Karpas-422 (cell line): ENCODE measurements around the gene ERF. TPM values are rescaled to one million over a fixed set of nuclear protein-coding genes. Genes with fewer than 3 reads are reported as not detected.

Source experiments
- DNase-seq: peaks from one replicate; pipeline ENCODE4 v3.0.0-alpha.2; 2015
- H2AFZ ChIP-seq: fragments of 200-600 bp; sonication (generic); 2 replicates; pipeline ENCODE4 v1.6.1; 2014; ENCODE audit warnings: antibody characterized with exemption, low read length, mixed read lengths
- H3K27ac ChIP-seq: fragments of 200-600 bp; sonication (generic); 2 replicates; pipeline ENCODE4 v1.5.1; 2014; ENCODE audit warnings: mild to moderate bottlenecking, low read length, moderate library complexity
- H3K27me3 ChIP-seq: fragments of 200-600 bp; sonication (generic); 2 replicates; pipeline ENCODE4 v1.6.1; 2014; ENCODE audit warnings: low read length, mixed read lengths
- H3K36me3 ChIP-seq: fragments of 200-600 bp; sonication (generic); 2 replicates; pipeline ENCODE4 v1.6.1; 2014; ENCODE audit warnings: low read length, mixed read lengths; ENCODE audit not compliant: insufficient read depth
- H3K4me1 ChIP-seq: fragments of 200-600 bp; sonication (generic); 2 replicates; pipeline ENCODE4 v1.6.1; 2014; ENCODE audit warnings: mild to moderate bottlenecking, low read length, mixed read lengths
- H3K4me2 ChIP-seq: fragments of 200-600 bp; sonication (generic); 2 replicates; pipeline ENCODE4 v1.6.1; 2014; ENCODE audit warnings: low read length, low read depth, mild to moderate bottlenecking; ENCODE audit not compliant: poor library complexity, severe bottlenecking
- H3K4me3 ChIP-seq: fragments of 200-600 bp; sonication (generic); 2 replicates; pipeline ENCODE4 v1.5.1; 2014; ENCODE audit warnings: mild to moderate bottlenecking, antibody characterized with exemption, low read length, mixed read lengths
- H3K79me2 ChIP-seq: fragments of 200-600 bp; sonication (generic); 2 replicates; pipeline ENCODE4 v1.6.1; 2014; ENCODE audit warnings: mild to moderate bottlenecking, low read length, mixed read lengths
- H3K9ac ChIP-seq: fragments of 200-600 bp; sonication (generic); 2 replicates; pipeline ENCODE4 v1.6.0; 2014; ENCODE audit warnings: low read length
- H3K9me2 ChIP-seq: fragments of 200-600 bp; sonication (generic), shearing (Covaris generic); replicated peaks from 2 replicates; pipeline ENCODE4 v1.6.0; 2014; ENCODE audit warnings: mild to moderate bottlenecking, low read length, moderate library complexity; ENCODE audit not compliant: insufficient read depth
- H3K9me3 ChIP-seq: fragments of 300-700, 200-600 bp; sonication (generic); 2 replicates; pipeline ENCODE4 v1.6.1; 2014; ENCODE audit warnings: low read length, mixed read lengths
- H4K20me1 ChIP-seq: fragments of 200-600 bp; sonication (generic); 2 replicates; pipeline ENCODE4 v1.6.1; 2014; ENCODE audit warnings: mild to moderate bottlenecking, antibody characterized with exemption, low read length, low read depth; ENCODE audit not compliant: insufficient read depth
- total RNA-seq: library from RNA; depleted of rRNA; stranded (reverse); fragments of >200 nt; shearing (Covaris generic); gene quantifications from 2 replicates; pipeline ENCODE4 v1.2.3, GENCODE V29; 2014; ENCODE audit warnings: low replicate concordance

The ERF gene
- total RNA-seq, 1 experiment from 2014 or later, result 36.4 TPM

DNA sequence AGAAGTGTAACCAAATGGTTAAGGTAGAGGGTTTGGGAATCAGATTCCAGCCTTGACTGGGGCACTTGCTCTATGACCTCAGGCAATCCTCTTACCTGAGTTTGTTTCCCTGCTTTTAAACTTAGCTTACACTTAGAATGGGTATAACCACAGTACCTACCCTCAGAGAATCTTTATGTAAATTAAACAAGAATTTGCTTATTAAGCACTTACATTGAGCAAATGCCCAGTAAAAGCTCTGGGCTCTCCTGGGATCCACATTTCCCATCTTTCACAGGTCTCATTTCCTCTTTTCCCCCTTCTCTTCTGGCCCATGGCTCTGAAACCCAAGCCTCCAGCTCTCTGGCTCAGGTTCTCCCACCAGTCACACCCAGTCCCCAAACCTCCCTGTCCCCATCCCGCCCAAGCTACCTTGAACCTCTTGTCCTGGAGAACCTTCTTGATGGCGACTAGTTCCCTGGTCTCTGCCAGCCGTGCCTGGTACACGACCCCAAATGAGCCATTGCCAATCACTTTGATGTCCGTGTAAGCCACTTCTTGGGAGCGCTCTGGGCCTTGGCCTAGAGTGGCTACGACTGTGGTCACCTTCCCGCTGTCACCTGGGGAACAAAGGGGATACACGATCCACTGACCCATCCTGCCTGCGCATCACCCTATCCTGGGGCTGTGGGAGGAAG is 15.2 kb downstream of the ERF start:
- H4K20me1 ChIP-seq, result peaks cover 10% of the 10 kb centered on the region; the same call in 1 of the 2 replicates
- H3K27ac ChIP-seq, result peak overlapping the region; percentile 19; the same call in 1 of the 2 replicates

DNA sequence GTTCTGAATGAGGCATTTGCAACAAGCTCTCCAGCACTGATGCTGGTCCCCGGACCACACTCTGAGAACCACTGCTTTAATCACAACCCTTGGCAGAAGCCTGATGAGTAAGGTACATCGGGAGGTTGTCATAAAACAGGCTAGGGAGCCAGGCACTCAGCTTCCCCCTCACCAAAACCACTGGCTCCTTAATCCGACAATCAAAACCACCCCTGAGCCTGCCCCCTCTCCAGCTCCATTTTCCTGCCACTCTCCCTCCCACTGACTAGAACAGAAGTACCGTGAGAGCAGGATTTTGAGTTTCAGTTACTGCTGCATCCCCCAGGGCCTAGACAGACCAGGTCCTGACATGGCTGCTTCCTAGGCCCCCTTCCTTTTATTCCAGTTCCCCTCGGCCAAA is 19.7 kb downstream of the ERF start:
- Histone ChIP-seq H2AFZ (no peak overlapping the region), H3K79me2 (peaks cover 20% of the 10 kb centered on the region), H3K9me2 (no peaks in the 10 kb centered on the region), H3K27ac (no peak overlapping the region), H3K4me1 (peaks cover 13% of the 10 kb centered on the region), H3K9me3 (no peaks in the 10 kb centered on the region), H4K20me1 (peaks cover 15% of the 10 kb centered on the region; the same call in 1 of the 2 replicates), H3K36me3 (peaks cover 25% of the 10 kb centered on the region), H3K4me3 (no peak overlapping the region), H3K4me2 (no peak overlapping the region), H3K27me3 (no peaks in the 10 kb centered on the region), H3K9ac (no peak overlapping the region)
- no peak for DNase-seq

More for the DNA sequence above, 15.2 kb downstream of the ERF start:
- Histone ChIP-seq H3K9me3 (no peaks in the 10 kb centered on the region), H3K27me3 (no peaks in the 10 kb centered on the region), H3K36me3 (peaks cover 20% of the 10 kb centered on the region), H3K79me2 (peaks cover 36% of the 10 kb centered on the region), H3K9me2 (no peaks in the 10 kb centered on the region), H3K4me3 (peak overlapping the region; percentile 76; the same call in 1 of the 2 replicates), H3K4me2 (peak overlapping the region; percentile 86), H3K9ac (no peak overlapping the region), H3K4me1 (peaks cover 31% of the 10 kb centered on the region), H2AFZ (no peak overlapping the region)
- DNase-seq, result peak; percentile 68

DNA sequence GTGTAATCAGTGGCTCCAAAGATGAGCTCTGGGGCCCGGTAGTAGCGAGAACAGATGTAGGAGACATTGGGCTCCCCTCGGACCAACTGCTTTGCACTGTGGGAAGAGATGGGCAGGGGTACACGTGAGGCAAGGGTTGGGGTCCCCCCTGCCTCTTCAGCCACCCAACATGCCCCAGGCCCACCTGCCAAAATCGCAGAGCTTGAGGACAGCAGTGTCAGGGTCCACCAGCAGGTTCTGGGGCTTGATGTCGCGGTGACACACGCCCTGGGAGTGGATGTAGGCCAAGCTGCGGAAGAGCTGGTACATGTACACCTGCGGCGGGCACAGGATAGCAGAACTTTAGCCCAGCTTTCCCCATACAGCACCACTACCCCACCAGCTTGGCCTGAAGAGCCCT is 20.6 kb downstream of the ERF start:
- H3K4me3 ChIP-seq, result no peak overlapping the region
- H2AFZ ChIP-seq, result no peak overlapping the region
- H3K9ac ChIP-seq, result no peak overlapping the region
- H4K20me1 ChIP-seq, result peaks cover 10% of the 10 kb centered on the region; the same call in 1 of the 2 replicates
- no peak overlapping the region for H3K4me2 ChIP-seq
- peaks cover 4% of the 10 kb centered on the region for H3K4me1 ChIP-seq
- peaks cover 12% of the 10 kb centered on the region for H3K79me2 ChIP-seq
- no peaks in the 10 kb centered on the region for H3K9me2 ChIP-seq
- peaks cover 24% of the 10 kb centered on the region for H3K36me3 ChIP-seq
- no peaks in the 10 kb centered on the region for H3K27me3 ChIP-seq
- no peak for DNase-seq
- no peaks in the 10 kb centered on the region for H3K9me3 ChIP-seq
- no peak overlapping the region for H3K27ac ChIP-seq

DNA sequence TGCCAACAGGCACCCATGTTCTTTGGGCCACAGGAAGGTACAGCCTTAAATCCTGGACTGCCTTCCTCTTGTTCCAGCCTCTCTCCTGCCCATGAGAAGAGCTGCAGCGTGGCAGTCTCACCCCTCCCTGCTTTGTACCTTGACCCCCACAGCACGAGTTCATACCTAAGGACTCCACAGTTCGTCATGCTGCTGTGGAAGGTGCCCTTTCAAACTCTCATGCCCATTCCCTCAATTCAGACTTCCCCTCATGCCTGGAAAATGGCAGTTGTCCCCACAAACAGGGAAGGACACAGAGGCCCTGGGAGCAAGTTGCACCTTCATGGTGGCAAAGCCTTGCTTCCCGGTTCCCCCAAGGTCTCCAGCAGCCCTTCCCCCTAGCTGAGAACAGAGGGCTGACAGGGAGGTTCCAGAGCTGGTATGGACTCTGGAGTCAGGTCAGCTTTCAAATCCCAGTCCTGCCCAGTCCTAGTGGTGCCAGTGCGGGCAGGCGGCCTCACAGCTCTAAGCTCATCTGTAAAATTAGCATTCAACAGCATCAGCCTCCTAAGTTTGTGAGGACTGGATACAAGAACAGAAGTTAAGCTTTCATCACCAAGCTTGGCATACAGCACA is 21.1 kb downstream of the ERF start:
- H3K4me2 ChIP-seq, result no peak overlapping the region
- DNase-seq, result no peak
- H3K9me2 ChIP-seq, result no peaks in the 10 kb centered on the region
- H3K4me3 ChIP-seq, result no peak overlapping the region
- H3K79me2 ChIP-seq, result peaks cover 6% of the 10 kb centered on the region
- no peak overlapping the region for H3K27ac ChIP-seq
- H3K4me1 ChIP-seq, result no peaks in the 10 kb centered on the region
- peaks cover 20% of the 10 kb centered on the region for H3K36me3 ChIP-seq
- H3K9ac ChIP-seq, result no peak overlapping the region
- no peaks in the 10 kb centered on the region for H3K9me3 ChIP-seq
- H2AFZ ChIP-seq, result no peak overlapping the region
- H4K20me1 ChIP-seq, result peaks cover 6% of the 10 kb centered on the region; the same call in 1 of the 2 replicates
- no peaks in the 10 kb centered on the region for H3K27me3 ChIP-seq

DNA sequence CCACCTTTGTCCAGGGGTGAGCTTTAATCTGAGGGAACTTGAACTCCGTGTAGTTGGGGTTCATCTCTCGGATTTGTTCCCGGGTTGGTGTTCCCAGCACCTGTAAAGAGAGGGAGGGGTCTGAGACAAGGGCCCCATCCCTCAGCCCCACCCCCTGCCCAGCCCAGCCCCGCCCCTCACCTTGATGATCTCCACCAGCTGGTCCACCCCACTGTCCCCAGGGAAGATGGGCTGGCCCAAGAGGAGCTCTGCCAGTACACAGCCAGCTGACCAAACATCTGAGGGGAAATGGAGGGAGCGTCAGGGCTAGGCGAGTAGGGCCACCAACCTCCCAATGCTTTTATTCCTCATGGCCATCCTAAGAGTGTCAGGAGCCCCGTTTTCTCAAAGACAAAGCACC is 21.8 kb downstream of the ERF start:
- H3K4me3 ChIP-seq, result no peak overlapping the region
- no peaks in the 10 kb centered on the region for H3K27me3 ChIP-seq
- H2AFZ ChIP-seq, result no peak overlapping the region
- H4K20me1 ChIP-seq, result peaks cover 6% of the 10 kb centered on the region; the same call in 1 of the 2 replicates
- peaks cover 20% of the 10 kb centered on the region for H3K36me3 ChIP-seq
- no peak overlapping the region for H3K27ac ChIP-seq
- H3K4me2 ChIP-seq, result no peak overlapping the region
- no peaks in the 10 kb centered on the region for H3K4me1 ChIP-seq
- H3K9ac ChIP-seq, result no peak overlapping the region
- H3K9me2 ChIP-seq, result no peaks in the 10 kb centered on the region
- peaks cover 3% of the 10 kb centered on the region for H3K79me2 ChIP-seq
- DNase-seq, result no peak
- no peaks in the 10 kb centered on the region for H3K9me3 ChIP-seq

DNA sequence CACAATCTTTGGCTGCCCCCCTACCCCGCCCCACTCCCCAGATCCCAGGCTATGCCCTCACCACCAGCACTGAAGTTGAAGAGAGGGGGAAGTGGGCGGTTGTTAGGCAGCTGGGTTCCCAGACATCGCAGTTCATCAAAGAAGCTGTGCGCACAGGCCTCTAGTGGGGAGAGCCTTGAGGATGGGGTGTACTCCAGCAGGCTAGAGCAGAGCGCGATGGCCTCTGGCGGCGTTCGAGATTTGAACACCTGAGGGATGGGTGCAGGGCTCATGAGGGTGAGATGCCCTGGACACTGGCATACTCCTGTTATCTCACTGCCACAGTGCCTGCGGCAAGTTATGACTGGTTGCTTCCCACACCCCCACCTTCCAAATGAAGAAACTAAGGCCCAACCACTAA is 22.5 kb downstream of the ERF start:
- Histone ChIP-seq H4K20me1 (peaks cover 6% of the 10 kb centered on the region; the same call in 1 of the 2 replicates), H3K4me2 (no peak overlapping the region), H3K4me1 (no peaks in the 10 kb centered on the region), H3K36me3 (peaks cover 20% of the 10 kb centered on the region), H3K79me2 (peaks cover 3% of the 10 kb centered on the region), H3K9ac (no peak overlapping the region), H3K9me2 (no peaks in the 10 kb centered on the region), H3K27ac (no peak overlapping the region), H2AFZ (no peak overlapping the region), H3K9me3 (no peaks in the 10 kb centered on the region), H3K27me3 (no peaks in the 10 kb centered on the region), H3K4me3 (no peak overlapping the region)
- DNase-seq, result no peak

DNA sequence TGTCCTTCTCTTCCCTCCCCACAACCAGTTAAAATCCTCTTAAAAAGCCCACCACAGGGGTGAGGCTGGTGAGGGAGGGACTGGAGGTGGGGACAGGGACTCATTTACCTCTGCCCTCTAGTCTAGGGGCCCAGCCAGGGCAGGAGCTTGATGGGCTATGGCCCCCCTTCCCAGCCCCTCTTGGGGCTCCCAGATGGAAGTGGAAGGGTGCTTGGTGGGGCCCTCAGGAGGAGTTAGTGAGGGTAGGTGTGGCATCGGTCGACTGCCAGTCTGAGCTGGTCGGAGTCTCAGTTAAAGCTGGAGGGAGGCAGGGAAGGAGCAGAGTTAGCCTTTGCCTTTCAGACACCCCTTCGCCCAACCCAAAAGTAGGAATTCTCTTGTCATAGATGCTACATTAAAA is 24.4 kb downstream of the ERF start:
- DNase-seq, result no peak
- H3K4me3 ChIP-seq, result no peak overlapping the region
- no peak overlapping the region for H2AFZ ChIP-seq
- H3K4me1 ChIP-seq, result no peaks in the 10 kb centered on the region
- H3K4me2 ChIP-seq, result no peak overlapping the region
- H3K36me3 ChIP-seq, result peaks cover 14% of the 10 kb centered on the region
- H3K79me2 ChIP-seq, result peaks cover 3% of the 10 kb centered on the region
- H3K9ac ChIP-seq, result no peak overlapping the region
- no peaks in the 10 kb centered on the region for H3K27me3 ChIP-seq
- no peaks in the 10 kb centered on the region for H3K9me3 ChIP-seq
- no peaks in the 10 kb centered on the region for H3K9me2 ChIP-seq
- no peak overlapping the region for H3K27ac ChIP-seq
- H4K20me1 ChIP-seq, result peaks cover 6% of the 10 kb centered on the region; the same call in 1 of the 2 replicates

DNA sequence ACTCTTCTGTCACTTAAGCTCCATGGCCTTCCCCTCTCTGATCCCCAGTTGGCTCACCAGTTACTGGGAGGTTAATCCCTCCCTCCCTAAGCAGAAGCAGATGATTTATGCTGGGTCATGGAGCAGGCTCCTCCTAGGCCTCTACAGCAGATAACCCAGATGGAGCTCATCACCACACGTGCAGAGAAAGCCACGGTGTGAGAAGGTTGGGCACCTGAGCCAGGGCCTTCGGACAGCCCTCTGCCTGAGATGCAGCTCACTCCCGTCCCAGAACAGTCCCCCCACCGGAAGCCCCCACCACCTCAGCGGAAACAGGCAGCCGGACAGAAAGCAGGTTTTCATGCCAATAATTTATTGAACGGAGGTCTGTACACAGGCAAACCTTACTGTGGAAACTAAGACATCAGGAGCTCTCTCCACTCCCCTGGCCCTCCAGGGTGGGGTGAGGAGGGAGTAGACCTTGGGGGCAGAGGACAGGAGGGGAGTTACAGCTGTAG is 25.0 kb downstream of the ERF start:
- Histone ChIP-seq H3K9me2 (no peaks in the 10 kb centered on the region), H4K20me1 (peaks cover 6% of the 10 kb centered on the region; the same call in 1 of the 2 replicates), H3K4me3 (no peak overlapping the region), H3K9me3 (no peaks in the 10 kb centered on the region), H2AFZ (no peak overlapping the region), H3K4me2 (no peak overlapping the region), H3K27ac (no peak overlapping the region), H3K36me3 (peaks cover 10% of the 10 kb centered on the region), H3K79me2 (peaks cover 3% of the 10 kb centered on the region), H3K9ac (no peak overlapping the region), H3K4me1 (no peaks in the 10 kb centered on the region), H3K27me3 (no peaks in the 10 kb centered on the region)
- no peak for DNase-seq
